GM12874 (cell line): ENCODE data around the gene EIF3I.

Experiments used
- CTCF ChIP-seq: IDR thresholded peaks from 2 replicates; pipeline ENCODE4 v1.5.1; 2011; ENCODE audit warnings: low read depth, mild to moderate bottlenecking, control low read depth, low read length, moderate library complexity; ENCODE audit not compliant: insufficient read depth

Gene EIF3I

GRCh38 chr1:32250893-32251716 lies 28.9 kb downstream of the EIF3I start, which contains the start of gene LCK:
TSS of gene LCK (plus strand) at chr1:32251265. CDS start at chr1:32274330, 23,065 bp downstream.
- no peak for TF ChIP-seq CTCF

GRCh38 chr1:32255072-32256071 lies 33.2 kb downstream of the EIF3I start:
- no peak for TF ChIP-seq CTCF

- TF ChIP-seq CTCF = no peak
Measured at GRCh38 chr1:32256473-32257226, 34.4 kb downstream of the EIF3I start.

GRCh38 chr1:32257227-32257508 lies 35.0 kb downstream of the EIF3I start:
- no peak for TF ChIP-seq CTCF

- no peak for TF ChIP-seq CTCF
Measured at GRCh38 chr1:32263744-32264143, 41.5 kb downstream of the EIF3I start.

- no peak for TF ChIP-seq CTCF
Measured at GRCh38 chr1:32265846-32266245, 43.6 kb downstream of the EIF3I start.
